BLaER1 treated with 17β-estradiol and CSF1 and Interleukin-3, amounts not matched to agents 10 nM and 100 nM (cell line): ENCODE data around the gene SMIM33.
"Not testable (repeated sequence)": the region's sequence is repeated elsewhere in the genome, so short reads cannot be mapped to it uniquely, and the experiment has no call there.

Experiments used
- H3K27ac ChIP-seq, 11 experiments: shearing (Covaris generic); formaldehyde crosslinking; 2 replicates each; pipeline ENCODE4 v1.8.1; 2022
- H3K27me3 ChIP-seq, 11 experiments: shearing (Covaris generic); formaldehyde crosslinking; 2 replicates each; pipeline ENCODE4 v1.8.1; 2022
- H3K36me3 ChIP-seq, 11 experiments: shearing (Covaris generic); formaldehyde crosslinking; 2 replicates each; pipeline ENCODE4 v1.8.1; 2022
- H3K4me1 ChIP-seq, 10 experiments: shearing (Covaris generic); formaldehyde crosslinking; 2 replicates each; pipeline ENCODE4 v1.8.1; 2022
- H3K4me2 ChIP-seq, 11 experiments: shearing (Covaris generic); formaldehyde crosslinking; 2 replicates each; pipeline ENCODE4 v1.8.1; 2022
- H3K4me3 ChIP-seq, 10 experiments: shearing (Covaris generic); formaldehyde crosslinking; 2 replicates each; pipeline ENCODE4 v1.8.1; 2022
- H3K9ac ChIP-seq, 11 experiments: shearing (Covaris generic); formaldehyde crosslinking; 2 replicates each; pipeline ENCODE4 v1.8.1; 2022
- H3K9me3 ChIP-seq, 11 experiments: shearing (Covaris generic); formaldehyde crosslinking; replicated peaks in 1 of 11; 2 replicates each; pipeline ENCODE4 v1.8.1; 2022
- H4K20me1 ChIP-seq, 11 experiments: shearing (Covaris generic); formaldehyde crosslinking; 2 replicates each; pipeline ENCODE4 v1.8.1; 2022
- Cebpa-rat ChIP-seq, 11 experiments: shearing (Covaris generic); IDR thresholded peaks; 2 replicates each; pipeline ENCODE4 v1.8.1; 2022

The SMIM33 gene

DNA sequence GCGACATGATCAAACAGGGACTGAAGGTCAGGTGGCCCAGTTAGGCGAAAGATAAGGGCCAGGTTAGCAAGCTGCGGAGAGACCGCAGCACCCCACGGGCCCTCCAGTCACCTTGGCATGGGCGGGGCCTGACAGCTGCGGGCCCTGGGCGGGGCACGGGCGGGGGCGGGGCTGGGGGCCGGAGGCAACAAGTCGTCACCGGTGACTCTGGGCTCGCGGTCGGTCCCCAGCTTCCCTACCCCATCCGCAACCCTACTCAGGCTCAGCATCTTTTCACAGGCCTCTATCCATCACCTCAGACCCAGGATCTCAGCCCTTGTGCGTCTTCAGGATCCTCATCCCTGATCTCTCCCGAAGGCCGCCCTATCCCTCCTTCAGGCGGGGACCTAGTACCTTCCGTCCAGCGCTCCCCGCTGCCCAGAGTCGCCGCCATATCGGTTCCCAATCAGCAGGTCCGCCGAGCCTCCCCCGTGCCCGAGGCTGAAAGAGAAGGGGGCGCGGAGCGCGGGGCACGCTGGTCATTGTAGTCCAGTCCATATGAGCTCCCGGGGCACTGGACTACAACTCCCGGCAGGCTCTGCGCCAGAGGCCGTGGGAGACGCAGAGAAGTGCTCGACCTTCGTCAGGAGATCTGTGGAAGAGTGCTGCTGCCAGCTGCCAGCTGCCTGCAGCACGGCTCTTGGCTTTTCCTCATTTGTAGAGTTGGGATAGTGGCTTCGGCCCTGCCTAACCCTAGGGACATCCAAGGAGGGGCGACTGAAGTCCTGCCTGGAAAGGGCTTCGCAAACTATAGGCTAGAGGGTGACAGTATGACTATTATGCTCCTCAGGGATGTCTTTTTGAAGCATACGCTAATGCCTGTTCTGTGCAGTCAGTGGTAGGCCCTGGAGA, 31.5 kb upstream of the SMIM33 start, which contains the start of gene DNAJC18:
TSS of gene DNAJC18 (minus strand) at position 513 of the 891 bp plus-strand sequence. CDS start at position 433, 80 bp downstream.
- Histone ChIP-seq H3K27me3 (no peaks in the 10 kb centered on the region), H3K4me2 (peak within 1 kb of the TSS; percentile 73 to 94 (median 80)), H3K9ac (peak within 1 kb of the TSS; percentile 82 to 94 (median 90)), H3K4me3 (peak within 1 kb of the TSS; percentile 71 to 90 (median 80)), H3K36me3 (peaks cover 6 to 27% (median 13%) of the 10 kb centered on the region in 11 experiments; a peak in 9 of 22 replicates), H3K9me3 (no peaks in the 10 kb centered on the region), H4K20me1 (no peaks in the 10 kb centered on the region), H3K4me1 (peaks cover 28 to 44% (median 35%) of the 10 kb centered on the region in 10 experiments), H3K27ac (peak within 1 kb of the TSS; percentile 83 to 96 (median 91))
- TF ChIP-seq Cebpa-rat (IDR thresholded peaks at IDR 0.05) = no peak

DNA sequence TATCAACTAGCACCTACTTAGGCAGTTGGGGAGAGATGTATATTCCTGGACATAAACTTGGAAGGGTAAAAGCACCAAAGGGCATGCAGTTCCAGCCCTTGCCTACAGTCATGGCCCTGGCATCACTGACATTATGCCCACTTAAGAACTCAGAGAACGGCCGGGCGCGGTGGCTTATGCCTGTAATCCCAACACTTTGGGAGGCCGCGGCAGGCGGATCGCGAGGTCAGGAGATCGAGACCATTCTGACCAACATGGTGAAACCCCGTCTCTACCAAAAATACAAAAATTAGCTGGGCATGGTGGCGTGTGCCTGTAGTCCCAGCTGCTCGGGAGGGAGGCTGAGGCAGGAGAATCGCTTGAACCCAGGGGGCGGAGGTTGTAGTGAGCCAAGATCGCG, 30.4 kb upstream of the SMIM33 start:
- not testable (repeated sequence) for H4K20me1 ChIP-seq

DNA sequence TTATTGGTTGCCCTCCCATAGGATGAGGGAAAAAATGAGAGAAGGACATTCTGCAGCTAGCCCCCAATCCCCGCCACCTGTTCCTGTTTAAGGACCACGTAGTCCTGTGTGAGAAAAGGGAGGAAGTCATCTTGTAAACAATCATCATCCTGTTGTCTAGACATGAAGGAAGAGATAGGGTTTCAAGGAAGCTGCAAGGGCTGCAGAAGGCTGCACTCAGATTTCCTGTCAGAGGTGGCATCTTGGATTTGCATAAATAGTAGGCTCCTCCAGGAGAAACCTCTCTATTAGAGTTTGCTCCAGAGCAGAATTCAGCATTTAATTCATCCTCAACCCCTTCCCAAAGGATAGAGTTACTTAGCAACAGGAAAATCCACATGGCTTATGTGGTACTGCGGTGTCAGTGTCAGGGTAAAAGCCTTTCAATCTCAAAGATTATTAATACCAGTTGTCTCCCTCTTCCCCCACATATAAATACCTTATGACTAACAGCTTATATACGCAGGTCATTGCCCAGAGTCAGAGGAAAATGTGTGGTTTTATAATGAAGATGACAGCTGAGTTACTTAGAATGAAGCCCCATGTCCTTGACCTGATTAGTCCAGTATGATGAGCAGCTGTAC, 26.9 kb upstream of the SMIM33 start:
- TF ChIP-seq Cebpa-rat (IDR thresholded peaks at IDR 0.05) = no peak
- H3K36me3 ChIP-seq = no peaks in the 10 kb centered on the region
- no peaks in the 10 kb centered on the region for H4K20me1 ChIP-seq
- H3K27me3 ChIP-seq = no peaks in the 10 kb centered on the region
- H3K27ac ChIP-seq = peak overlapping the region in 8 of 11 experiments; percentile 15 to 60 (median 42); a peak in 13 of 22 replicates
- H3K4me2 ChIP-seq = peak overlapping the region; percentile 54 to 74 (median 63)
- H3K4me1 ChIP-seq = peaks cover 24 to 45% (median 34%) of the 10 kb centered on the region in 10 experiments
- H3K9ac ChIP-seq = peak overlapping the region in 3 of 11 experiments; percentile 5 to 37 (median 12); a peak in 1 of 22 replicates
- H3K4me3 ChIP-seq = no peak overlapping the region
- no peaks in the 10 kb centered on the region for H3K9me3 ChIP-seq

More for the DNA sequence above, 30.4 kb upstream of the SMIM33 start:
- peaks cover 32 to 49% (median 40%) of the 10 kb centered on the region in 10 experiments for H3K4me1 ChIP-seq
- H3K36me3 ChIP-seq = peaks cover 4 to 17% (median 7%) of the 10 kb centered on the region in 11 experiments; a peak in 5 of 22 replicates
- H3K9ac ChIP-seq, H3K27ac ChIP-seq, H3K9me3 ChIP-seq, H3K4me3 ChIP-seq, H3K27me3 ChIP-seq: not testable (repeated sequence)
- H3K4me2 ChIP-seq = 0 out of 22 replicates have a peak overlapping the region, but pooled peaks of 1 of the 11 experiments have one; percentile 80

DNA sequence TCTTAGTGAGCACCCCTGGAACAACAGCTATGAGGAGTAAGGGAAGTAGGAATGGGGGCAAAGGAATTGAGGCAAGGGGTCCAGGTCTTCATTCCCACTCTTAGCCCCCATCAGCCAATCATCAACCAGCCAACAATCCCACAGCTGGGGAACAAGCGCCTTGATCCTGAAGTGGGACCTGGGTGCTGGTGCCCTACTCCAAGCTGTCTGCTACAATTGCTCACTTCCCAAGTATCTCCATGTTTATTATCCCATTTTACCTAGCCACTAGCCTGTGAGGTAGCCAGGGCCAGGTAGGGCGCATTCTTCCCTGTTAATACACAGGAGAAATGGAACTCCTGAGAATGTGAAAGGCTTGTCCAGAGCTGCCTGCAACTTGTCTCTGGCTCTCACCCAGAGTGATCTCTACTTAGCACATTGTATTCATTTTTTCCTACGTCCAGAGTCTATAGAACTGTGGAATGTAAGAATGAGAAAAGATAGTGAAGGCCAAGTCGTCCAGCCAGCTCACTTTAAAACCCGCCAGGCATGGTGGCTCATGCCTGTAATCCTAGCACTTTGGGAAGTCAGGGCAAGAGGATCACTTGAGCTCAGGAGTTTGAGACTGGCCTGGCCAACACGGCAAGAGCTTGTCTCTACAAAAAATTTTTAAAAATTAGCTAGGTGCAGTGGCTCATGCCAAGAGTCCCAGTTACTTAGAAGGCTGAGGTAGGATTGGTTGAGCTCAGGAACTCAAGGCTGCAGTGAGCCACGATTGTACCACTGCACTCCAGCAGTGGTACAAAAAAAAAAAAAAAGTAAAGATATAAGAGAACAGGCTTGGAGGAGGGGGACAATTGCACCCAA, 25.3 kb upstream of the SMIM33 start:
- Histone ChIP-seq H3K9me3 (no peaks in the 10 kb centered on the region), H3K9ac (no peak overlapping the region), H3K4me3 (no peak overlapping the region), H3K4me2 (no peak overlapping the region), H3K27ac (no peak overlapping the region; a peak in 1 of 22 replicates), H3K27me3 (no peaks in the 10 kb centered on the region), H4K20me1 (no peaks in the 10 kb centered on the region), H3K4me1 (peaks cover 17 to 37% (median 28%) of the 10 kb centered on the region in 10 experiments), H3K36me3 (no peaks in the 10 kb centered on the region)
- no peak for TF ChIP-seq Cebpa-rat (IDR thresholded peaks at IDR 0.05)

DNA sequence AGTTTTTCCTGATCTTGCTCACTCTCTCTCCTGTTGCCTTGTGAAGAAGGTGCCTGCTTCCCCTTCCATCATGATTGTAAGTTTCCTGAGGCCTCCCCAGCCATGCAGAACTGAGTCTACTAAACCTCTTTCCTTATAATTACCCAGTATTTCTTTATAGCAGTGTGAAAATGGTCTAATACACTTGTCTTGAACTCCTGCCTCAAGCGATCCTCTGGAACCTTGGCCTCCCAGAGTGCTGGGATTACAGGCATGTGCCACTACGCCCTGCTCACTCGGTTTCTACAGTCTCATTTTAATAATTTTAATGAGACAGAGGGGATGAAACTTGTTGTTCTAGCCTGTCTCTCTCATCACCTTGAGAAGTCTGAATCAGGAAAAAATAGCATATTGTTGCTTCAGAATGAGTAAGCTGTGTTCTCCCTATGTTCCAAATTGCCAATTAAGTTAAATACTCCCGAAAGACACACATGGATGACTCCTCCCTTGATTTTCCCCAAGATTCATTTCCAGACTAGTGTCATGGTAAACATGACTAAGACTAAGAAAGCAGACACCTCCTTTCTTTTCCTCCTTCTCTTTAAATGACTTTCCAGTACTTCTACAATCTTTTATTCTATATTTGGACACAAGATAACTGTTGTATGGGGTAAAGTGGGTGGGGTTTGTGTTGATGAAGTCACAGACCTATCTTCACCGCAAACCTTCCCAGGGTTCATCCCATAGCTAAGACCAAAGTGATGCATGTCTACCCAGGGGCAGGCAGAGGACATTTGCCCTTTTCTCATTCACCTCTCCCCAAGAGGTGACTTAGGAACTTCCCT, 23.6 kb upstream of the SMIM33 start:
- H3K4me2 ChIP-seq = 0 out of 22 replicates have a peak overlapping the region, but pooled peaks of 1 of the 11 experiments have one; percentile 8
- no peak overlapping the region for H3K4me3 ChIP-seq
- H3K4me1 ChIP-seq = peaks cover 17 to 37% (median 25%) of the 10 kb centered on the region in 10 experiments
- H3K9ac ChIP-seq = no peak overlapping the region
- H3K27me3 ChIP-seq = no peaks in the 10 kb centered on the region
- no peaks in the 10 kb centered on the region for H3K9me3 ChIP-seq
- no peaks in the 10 kb centered on the region for H4K20me1 ChIP-seq
- no peaks in the 10 kb centered on the region for H3K36me3 ChIP-seq
- no peak for TF ChIP-seq Cebpa-rat (IDR thresholded peaks at IDR 0.05)
- no peak overlapping the region for H3K27ac ChIP-seq

DNA sequence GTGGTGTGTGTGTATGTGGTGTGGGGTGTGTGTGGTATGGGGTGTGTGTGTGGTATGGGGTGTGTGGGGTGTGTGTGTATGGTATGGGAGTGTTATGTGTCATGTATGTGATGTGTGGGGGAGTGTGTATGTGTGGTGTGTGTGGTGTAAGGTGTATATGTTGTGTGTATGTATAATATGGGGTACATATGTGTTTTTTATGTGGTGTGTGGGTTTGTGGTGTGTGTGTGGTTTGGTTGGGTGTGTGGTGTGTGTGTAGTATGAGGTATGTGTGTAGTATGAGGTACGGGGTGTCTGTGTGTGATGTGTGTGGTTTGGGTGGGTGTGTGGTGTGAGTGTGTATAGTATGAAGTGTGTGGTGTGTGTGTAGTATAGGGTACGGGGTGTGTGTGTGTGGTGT, 19.6 kb upstream of the SMIM33 start:
- TF ChIP-seq Cebpa-rat (IDR thresholded peaks at IDR 0.05) = no peak

DNA sequence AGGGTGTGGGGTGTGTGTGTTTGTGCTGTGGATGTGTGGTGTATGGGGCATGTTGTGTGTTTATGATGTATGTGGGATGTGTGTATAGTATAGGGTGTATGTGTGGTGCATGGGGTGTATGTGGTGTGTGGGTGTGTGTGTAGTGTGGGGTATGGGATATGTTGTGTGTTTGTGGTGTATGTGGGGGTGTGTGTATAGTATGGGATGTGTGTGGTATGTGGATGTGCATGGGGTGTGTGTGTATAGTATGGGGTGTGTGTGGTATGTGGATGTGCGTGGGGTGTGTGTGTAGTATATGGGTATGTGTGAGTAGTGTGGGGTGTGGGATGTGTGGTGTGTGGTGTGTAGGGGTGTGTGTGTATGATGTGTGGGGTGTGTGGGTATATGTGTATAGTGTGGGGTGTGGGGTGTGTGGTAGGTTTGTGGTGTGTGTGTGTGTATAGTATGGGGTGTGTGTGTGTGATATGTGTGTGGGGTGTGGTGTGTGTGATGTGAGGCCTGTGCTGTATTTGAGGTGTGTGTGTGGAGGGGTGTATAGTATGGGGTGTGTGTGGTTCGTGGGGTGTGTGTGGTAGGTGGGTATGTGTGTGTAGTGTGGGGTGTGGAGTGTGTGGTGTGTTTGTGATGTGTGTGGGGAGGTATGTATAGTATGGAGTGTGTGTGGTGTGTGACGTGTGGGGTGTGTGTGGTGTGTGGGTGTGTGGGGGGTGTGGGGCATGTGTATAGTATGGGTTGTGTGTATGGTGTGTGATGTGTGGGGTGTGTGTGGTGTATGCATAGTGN, 18.7 kb upstream of the SMIM33 start:
- TF ChIP-seq Cebpa-rat (IDR thresholded peaks at IDR 0.05) = no peak
- Histone ChIP-seq H3K9ac (no peak overlapping the region), H3K36me3 (no peaks in the 10 kb centered on the region), H3K27me3 (no peaks in the 10 kb centered on the region), H3K4me1 (peaks cover 0 to 21% (median 12%) of the 10 kb centered on the region in 10 experiments; a peak in 16 of 20 replicates), H3K4me3 (no peak overlapping the region), H3K27ac (no peak overlapping the region), H3K4me2 (no peak overlapping the region), H3K9me3 (no peaks in the 10 kb centered on the region), H4K20me1 (no peaks in the 10 kb centered on the region)

More for the DNA sequence above, 19.6 kb upstream of the SMIM33 start:
- Histone ChIP-seq H3K4me3 (no peak overlapping the region), H3K27ac (no peak overlapping the region), H3K4me1 (peaks cover 0 to 21% (median 11%) of the 10 kb centered on the region in 10 experiments; a peak in 15 of 20 replicates), H3K36me3 (no peaks in the 10 kb centered on the region), H3K4me2 (no peak overlapping the region), H4K20me1 (no peaks in the 10 kb centered on the region), H3K27me3 (no peaks in the 10 kb centered on the region), H3K9ac (no peak overlapping the region), H3K9me3 (no peaks in the 10 kb centered on the region)
